Stimulated activated CD4-positive, alpha-beta T cell treated with anti-CD3 and anti-CD28 coated beads, Interleukin-4, amount 100 ng/mL, for 24 hours (primary cell): ENCODE measurements around the gene ID2.

ENCODE experiments used
- DNase-seq: peaks from one replicate; pipeline ENCODE4 v3.0.0-alpha.2; 2020

The ID2 gene

GRCh38 chr2:8670580-8670979 is 11.3 kb upstream of the ID2 start:
- no peak for DNase-seq

GRCh38 chr2:8671176-8671575 is 10.7 kb upstream of the ID2 start:
- no peak for DNase-seq

- no peak for DNase-seq
Observed at GRCh38 chr2:8671802-8672201, 10.1 kb upstream of the ID2 start.

GRCh38 chr2:8672940-8673339 is 8.9 kb upstream of the ID2 start:
- DNase-seq: no peak

- DNase-seq: no peak
Observed at GRCh38 chr2:8673381-8673780, 8.5 kb upstream of the ID2 start.

GRCh38 chr2:8674420-8675009 is 7.3 kb upstream of the ID2 start:
- DNase-seq: no peak

GRCh38 chr2:8675543-8675942 is 6.3 kb upstream of the ID2 start:
- DNase-seq: no peak

GRCh38 chr2:8676191-8676920 is 5.5 kb upstream of the ID2 start:
- no peak for DNase-seq

GRCh38 chr2:8676921-8677645 is 4.8 kb upstream of the ID2 start:
- no peak for DNase-seq

- peak; percentile 28 for DNase-seq
Observed at GRCh38 chr2:8677646-8678592, 3.9 kb upstream of the ID2 start.

- DNase-seq: peak; percentile 82
Observed at GRCh38 chr2:8678731-8679566, 2.9 kb upstream of the ID2 start.

- no peak for DNase-seq
Observed at GRCh38 chr2:8679567-8679826, 2.4 kb upstream of the ID2 start.

GRCh38 chr2:8679827-8680731 is 1.8 kb upstream of the ID2 start:
- no peak for DNase-seq

GRCh38 chr2:8680822-8681760 is 765 bp upstream of the ID2 start:
- peak; percentile 94 for DNase-seq

GRCh38 chr2:8682719-8683667 is 1.1 kb downstream of the ID2 start:
- peak; percentile 48 for DNase-seq

GRCh38 chr2:8684540-8684877 is 2.7 kb downstream of the ID2 start:
- peak; percentile 57 for DNase-seq

GRCh38 chr2:8684878-8685696 is 3.2 kb downstream of the ID2 start:
- peak; percentile 62 for DNase-seq
